CD4-positive, alpha-beta T cell treated with Interleukin-10 for 1 hour (primary cell): ENCODE data around the gene SLC25A13.
"Not testable (repeated sequence)": the region's sequence is repeated elsewhere in the genome, so short reads cannot be mapped to it uniquely, and the experiment has no call there.

Experiments
- DNase-seq: peaks from one replicate; pipeline ENCODE4 v3.0.0-alpha.2; 2020

The SLC25A13 gene

GRCh38 chr7:96321031-96321657 is 754 bp downstream of the SLC25A13 start:
- no peak for DNase-seq

- DNase-seq = no peak
Measured at GRCh38 chr7:96320442-96320841, 1.5 kb downstream of the SLC25A13 start.

- DNase-seq = no peak
Measured at GRCh38 chr7:96319439-96319838, 2.5 kb downstream of the SLC25A13 start.

GRCh38 chr7:96316949-96317348 is 4.9 kb downstream of the SLC25A13 start:
- DNase-seq = no peak

- DNase-seq = no peak
Measured at GRCh38 chr7:96315125-96315512, 6.8 kb downstream of the SLC25A13 start.

- DNase-seq = no peak
Measured at GRCh38 chr7:96314402-96315124, 7.3 kb downstream of the SLC25A13 start.

GRCh38 chr7:96313940-96314339 is 8.0 kb downstream of the SLC25A13 start:
- no peak for DNase-seq

- no peak for DNase-seq
Measured at GRCh38 chr7:96312502-96312901, 9.4 kb downstream of the SLC25A13 start.

- no peak for DNase-seq
Measured at GRCh38 chr7:96311967-96312366, 9.9 kb downstream of the SLC25A13 start.

GRCh38 chr7:96310110-96310509 is 11.8 kb downstream of the SLC25A13 start:
- DNase-seq = no peak

- DNase-seq = no peak
Measured at GRCh38 chr7:96308950-96309263, 13.0 kb downstream of the SLC25A13 start.

GRCh38 chr7:96308253-96308949 is 13.5 kb downstream of the SLC25A13 start:
- no peak for DNase-seq

- no peak for DNase-seq
Measured at GRCh38 chr7:96306385-96307125, 15.3 kb downstream of the SLC25A13 start.

- DNase-seq = no peak
Measured at GRCh38 chr7:96305915-96306314, 16.0 kb downstream of the SLC25A13 start.

GRCh38 chr7:96304573-96304972 is 17.3 kb downstream of the SLC25A13 start:
- DNase-seq = no peak

- no peak for DNase-seq
Measured at GRCh38 chr7:96303686-96304443, 18.0 kb downstream of the SLC25A13 start.

- no peak for DNase-seq
Measured at GRCh38 chr7:96303105-96303685, 18.7 kb downstream of the SLC25A13 start.

- no peak for DNase-seq
Measured at GRCh38 chr7:96300986-96301385, 20.9 kb downstream of the SLC25A13 start.

- no peak for DNase-seq
Measured at GRCh38 chr7:96300502-96300901, 21.4 kb downstream of the SLC25A13 start.

- DNase-seq = no peak
Measured at GRCh38 chr7:96299496-96299895, 22.4 kb downstream of the SLC25A13 start.

- no peak for DNase-seq
Measured at GRCh38 chr7:96297876-96298275, 24.0 kb downstream of the SLC25A13 start.

GRCh38 chr7:96297446-96297845 is 24.5 kb downstream of the SLC25A13 start:
- not testable (repeated sequence) for DNase-seq
